Nephron (organoid): Measurements from ENCODE around the gene CLDN16.

Experiments used
- H3K27ac Mint-ChIP-seq, 3 experiments: 2 replicates each; pipeline ENCODE4 v1.8.0; 2020; ENCODE audit warnings: mixed read lengths in 3 of 3, mild to moderate bottlenecking in 2 of 3, moderate library complexity in 1 of 3
- H3K27me3 Mint-ChIP-seq: 2 replicates; pipeline ENCODE4 v1.8.0; 2021; ENCODE audit warnings: low read depth, mild to moderate bottlenecking, moderate library complexity, mixed read lengths
- H3K36me3 Mint-ChIP-seq: 2 replicates; pipeline ENCODE4 v1.8.0; 2020; ENCODE audit warnings: low read depth, mixed read lengths
- H3K4me1 Mint-ChIP-seq: 2 replicates; pipeline ENCODE4 v1.8.0; 2020; ENCODE audit warnings: mixed read lengths
- H3K4me3 Mint-ChIP-seq, 3 experiments: 2 replicates each; pipeline ENCODE4 v1.8.0; 2020; ENCODE audit warnings: mild to moderate bottlenecking in 3 of 3, mixed read lengths in 3 of 3, moderate library complexity in 2 of 3
- H3K9me3 Mint-ChIP-seq: 2 replicates; pipeline ENCODE4 v1.8.0; 2020; ENCODE audit warnings: mixed read lengths
- CTCF ChIP-seq, 3 experiments: fragments of 200-600 bp; sonication (generic); IDR thresholded peaks; one replicate each; pipeline ENCODE4 v1.5.0; 2021; ENCODE audit warnings: antibody characterized with exemption in 3 of 3; ENCODE audit not compliant: unreplicated experiment in 3 of 3

The CLDN16 gene

GRCh38 chr3:190370369-190370768, 17.6 kb upstream of the CLDN16 start:
- H3K9me3 Mint-ChIP-seq, result no peaks in the 10 kb centered on the region
- TF ChIP-seq CTCF (IDR thresholded peaks at IDR 0.05; ENCODE audit: unreplicated experiment in 3 of 3), result no peak
- H3K4me3 Mint-ChIP-seq, result no peak overlapping the region
- H3K4me1 Mint-ChIP-seq, result peaks cover 7% of the 10 kb centered on the region
- no peaks in the 10 kb centered on the region for H3K36me3 Mint-ChIP-seq
- H3K27me3 Mint-ChIP-seq, result peaks cover 6% of the 10 kb centered on the region
- no peak overlapping the region for H3K27ac Mint-ChIP-seq

GRCh38 chr3:190371152-190371551, 16.8 kb upstream of the CLDN16 start:
- Mint-ChIP-seq H3K27ac (no peak overlapping the region), H3K4me3 (no peak overlapping the region), H3K9me3 (no peaks in the 10 kb centered on the region), H3K4me1 (peaks cover 12% of the 10 kb centered on the region), H3K36me3 (no peaks in the 10 kb centered on the region), H3K27me3 (peaks cover 6% of the 10 kb centered on the region)
- TF ChIP-seq CTCF (IDR thresholded peaks at IDR 0.05; ENCODE audit: unreplicated experiment in 3 of 3), result no peak

- no peak overlapping the region for H3K4me3 Mint-ChIP-seq
Measured at GRCh38 chr3:190375246-190375645, 12.7 kb upstream of the CLDN16 start.

GRCh38 chr3:190375671-190376070, 12.3 kb upstream of the CLDN16 start:
- Mint-ChIP-seq H3K4me1 (peaks cover 8% of the 10 kb centered on the region), H3K9me3 (no peaks in the 10 kb centered on the region), H3K4me3 (no peak overlapping the region), H3K27me3 (peaks cover 6% of the 10 kb centered on the region), H3K36me3 (no peaks in the 10 kb centered on the region), H3K27ac (peak overlapping the region; percentile 48 to 83 (median 61))
- TF ChIP-seq CTCF (IDR thresholded peaks at IDR 0.05; ENCODE audit: unreplicated experiment in 3 of 3), result no peak

More at GRCh38 chr3:190375246-190375645, 12.7 kb upstream of the CLDN16 start:
- Mint-ChIP-seq H3K27ac (peak overlapping the region; percentile 47 to 83 (median 61)), H3K27me3 (peaks cover 6% of the 10 kb centered on the region), H3K4me1 (peaks cover 8% of the 10 kb centered on the region), H3K36me3 (no peaks in the 10 kb centered on the region), H3K9me3 (no peaks in the 10 kb centered on the region)
- TF ChIP-seq CTCF (IDR thresholded peaks at IDR 0.05; ENCODE audit: unreplicated experiment in 3 of 3), result no peak

- Mint-ChIP-seq H3K4me3 (no peak overlapping the region), H3K9me3 (no peaks in the 10 kb centered on the region), H3K27me3 (no peaks in the 10 kb centered on the region), H3K27ac (no peak overlapping the region), H3K4me1 (peaks cover 8% of the 10 kb centered on the region), H3K36me3 (no peaks in the 10 kb centered on the region)
- TF ChIP-seq CTCF (IDR thresholded peaks at IDR 0.05; ENCODE audit: unreplicated experiment in 3 of 3), result no peak
Measured at GRCh38 chr3:190378240-190378891, 9.6 kb upstream of the CLDN16 start.

GRCh38 chr3:190380184-190380583, 7.8 kb upstream of the CLDN16 start:
- Mint-ChIP-seq H3K9me3 (no peaks in the 10 kb centered on the region), H3K4me3 (no peak overlapping the region), H3K27ac (no peak overlapping the region), H3K36me3 (no peaks in the 10 kb centered on the region), H3K4me1 (peaks cover 7% of the 10 kb centered on the region), H3K27me3 (no peaks in the 10 kb centered on the region)
- no peak for TF ChIP-seq CTCF (IDR thresholded peaks at IDR 0.05; ENCODE audit: unreplicated experiment in 3 of 3)
